K562 (cell line): ENCODE data around the gene TTC9B. TPM values are rescaled to one million over a fixed set of nuclear protein-coding genes. Genes with fewer than 3 reads are reported as not detected.

Experiments
- ATAC-seq: fragments of 200-7000 bp; cut with Tn5 transposase; 3 replicates; pipeline ENCODE4 v1.9.1; 2020; ENCODE audit warnings: moderate library complexity
- BruUV-seq: library from RNA; stranded (reverse); fragments of 400-500 nt; replicated peaks from 2 replicates; lab custom pipeline; 2021; lab: Mats Ljungman, UMichigan
- CTCF ChIA-PET: fragments of 300-600 bp; formaldehyde crosslinking; extraction: SDS; loops from one replicate; lab custom pipeline; 2021; ENCODE audit warnings: low intra/inter-chr PET ratio; lab: Yijun Ruan, JAX
- POLR2A ChIA-PET: fragments of 300-600, 350-650 bp; sonication (Branson Sonifier 250); formaldehyde crosslinking; extraction: SDS; loops from one replicate; lab custom pipeline; 2021; ENCODE audit warnings: antibody characterized with exemption, inconsistent platforms; lab: Yijun Ruan, JAX
- DNase-seq, 4 experiments: peaks; one replicate each; pipeline versions ENCODE4 v3.0.0 to v3.0.0-alpha.2; 2011 to 2018; ENCODE audit warnings: low spot score in 3 of 4, mixed read lengths in 3 of 4; ENCODE audit errors: extremely low read depth in 1 of 4
- FAIRE-seq: peaks from 2 replicates; lab custom pipeline; 2011; peaks lifted over from hg19 to GRCh38; lab: Jason Lieb, UNC
- H2AFZ ChIP-seq: 2 replicates; pipeline ENCODE4 v1.6.0; 2011; ENCODE audit warnings: low read depth, low read length, control low read depth, inconsistent platforms
- H3K27ac ChIP-seq: fragments of 200-600 bp; 3 replicates; pipeline ENCODE4 v1.8.0; 2011; ENCODE audit warnings: low read depth, mild to moderate bottlenecking, control low read depth, inconsistent platforms, low read length, moderate library complexity, mixed read lengths; ENCODE audit errors: extremely low read depth
- H3K27me3 ChIP-seq, 2 experiments: fragments of 300-600 bp in 1 of 2; 2 replicates in 1 of 2; 3 replicates in 1 of 2; pipeline versions ENCODE4 v1.6.0 to v1.8.0; 2011; ENCODE audit warnings: inconsistent platforms in 2 of 2, low read length in 2 of 2, mild to moderate bottlenecking in 1 of 2, mixed read lengths in 1 of 2, moderate library complexity in 1 of 2; ENCODE audit not compliant: control insufficient read depth in 2 of 2, insufficient read depth in 2 of 2
- H3K36me3 ChIP-seq: fragments of 300-600 bp; 3 replicates; pipeline ENCODE4 v1.8.0; 2011; ENCODE audit warnings: mild to moderate bottlenecking, low read length, inconsistent platforms; ENCODE audit not compliant: control insufficient read depth, insufficient read depth
- H3K4me1 ChIP-seq, 2 experiments: fragments of 200-600 bp in 1 of 2; replicated peaks in 1 of 2; 2 replicates in 1 of 2; 3 replicates in 1 of 2; pipeline versions ENCODE4 v1.5.1 to v1.8.0; 2011; ENCODE audit warnings: inconsistent platforms in 2 of 2, low read length in 2 of 2, mild to moderate bottlenecking in 1 of 2, mixed read lengths in 1 of 2, moderate library complexity in 1 of 2; ENCODE audit not compliant: control insufficient read depth in 2 of 2, insufficient read depth in 2 of 2
- H3K4me2 ChIP-seq: 2 replicates; pipeline ENCODE4 v1.6.1; 2011; ENCODE audit warnings: low read length, control low read depth, inconsistent platforms, mixed read lengths; ENCODE audit not compliant: insufficient read depth
- H3K4me3 ChIP-seq: fragments of 200-600 bp; sonication (generic), shearing (Covaris generic); 2 replicates; pipeline ENCODE4 v1.5.1; 2016; ENCODE audit warnings: control low read depth, inconsistent platforms
- H3K79me2 ChIP-seq: fragments of 200-600 bp; 3 replicates; pipeline ENCODE4 v1.8.0; 2011; ENCODE audit warnings: low read length, inconsistent platforms; ENCODE audit not compliant: control insufficient read depth, insufficient read depth
- H3K9ac ChIP-seq, 2 experiments: 2 replicates each; pipeline versions ENCODE4 v1.6.0 to v1.6.1; 2011; ENCODE audit warnings: low read depth in 2 of 2, low read length in 2 of 2, control low read depth in 1 of 2, inconsistent platforms in 1 of 2, mild to moderate bottlenecking in 1 of 2, mixed read lengths in 1 of 2; ENCODE audit not compliant: insufficient read depth in 1 of 2
- H3K9me1 ChIP-seq: one replicate; pipeline ENCODE4 v1.6.0; 2011; ENCODE audit warnings: inconsistent platforms, mild to moderate bottlenecking, low read length, moderate library complexity; ENCODE audit not compliant: control insufficient read depth, insufficient read depth
- H3K9me3 ChIP-seq: replicated peaks from 2 replicates; pipeline ENCODE4 v1.5.1; 2011; ENCODE audit warnings: low read depth, low read length, inconsistent platforms; ENCODE audit not compliant: control insufficient read depth, insufficient read depth
- H4K20me1 ChIP-seq: replicated peaks from 2 replicates; pipeline ENCODE4 v1.6.1; 2011; ENCODE audit warnings: low read length, inconsistent platforms, mixed read lengths; ENCODE audit not compliant: control insufficient read depth, insufficient read depth
- CGGBP1 ChIP-seq: fragments of 250-450 bp; sonication (Bioruptor Pico); IDR thresholded peaks from 2 replicates; pipeline ENCODE4 v1.9.0; 2021; ENCODE audit warnings: mild to moderate bottlenecking
- FOXM1 ChIP-seq, 2 experiments: fragments of 450-650 bp in 1 of 2; sonication (generic) in 1 of 2; formaldehyde crosslinking in 1 of 2; IDR thresholded peaks; 2 replicates each; pipeline versions ENCODE4 v1.6.1 to v1.9.0; 2017 to 2022; ENCODE audit warnings: low read depth in 2 of 2, mild to moderate bottlenecking in 2 of 2, missing genetic modification reagents in 1 of 2, moderate library complexity in 1 of 2
- MTA2 ChIP-seq: fragments of 450-650 bp; IDR thresholded peaks from 2 replicates; pipeline ENCODE4 v1.6.1; 2016; ENCODE audit warnings: low read depth
- NONO ChIP-seq, 2 experiments: fragments of 200-400 bp in 1 of 2; fragments of 450-650 bp in 1 of 2; formaldehyde crosslinking in 1 of 2; IDR thresholded peaks; 2 replicates each; pipeline ENCODE4 v1.6.1; 2017; ENCODE audit warnings: low read depth in 2 of 2, mild to moderate bottlenecking in 2 of 2, moderate library complexity in 2 of 2, low read length in 1 of 2
- NR2C2 ChIP-seq, 2 experiments: fragments of 200-800 bp in 1 of 2; sonication (Bioruptor generic) in 1 of 2; sonication (generic) in 1 of 2; formaldehyde crosslinking in 1 of 2; IDR thresholded peaks; 2 replicates each; pipeline versions ENCODE4 v1.6.1 to v1.8.0; 2016 to 2022; ENCODE audit warnings: mild to moderate bottlenecking in 1 of 2, missing compliant biosample characterization in 1 of 2, missing genetic modification characterization in 1 of 2, missing genetic modification reagents in 1 of 2
- POLR2G ChIP-seq: fragments of 200-400 bp; formaldehyde crosslinking; IDR thresholded peaks from 2 replicates; pipeline ENCODE4 v1.6.1; 2017; ENCODE audit warnings: low read depth, mild to moderate bottlenecking, antibody characterized with exemption, low read length, moderate library complexity
- RBM25 ChIP-seq: fragments of 200-400 bp; formaldehyde crosslinking; IDR thresholded peaks from 2 replicates; pipeline ENCODE4 v1.6.1; 2018; ENCODE audit warnings: low read length, low read depth, moderate library complexity; ENCODE audit not compliant: severe bottlenecking
- SRSF9 ChIP-seq: fragments of 200-400 bp; formaldehyde crosslinking; IDR thresholded peaks from 2 replicates; pipeline ENCODE4 v1.6.1; 2017; ENCODE audit warnings: low read depth, low read length, borderline replicate concordance
- ZBTB1 ChIP-seq: sonication (generic); formaldehyde crosslinking; IDR thresholded peaks from 2 replicates; pipeline ENCODE4 v1.8.1; 2023; ENCODE audit warnings: missing genetic modification reagents, low read depth, mild to moderate bottlenecking, borderline replicate concordance
- ZC3H11A ChIP-seq: IDR thresholded peaks from 2 replicates; pipeline ENCODE4 v1.6.1; 2012; ENCODE audit warnings: low read depth, low read length, improper control_type of control experiment
- WGBS: fragments of 100-300 bp; shearing (Covaris generic); methylation state at CpG from one replicate; pipeline ENCODE4 v1.1.6; 2016; ENCODE audit warnings: low coverage, mixed read lengths; ENCODE audit not compliant: insufficient coverage; ENCODE audit errors: missing lambda C conversion rate; 5-methylcytosine and 5-hydroxymethylcytosine counted together
- in situ Hi-C: fragments of 300-500 bp; cut with MboI; formaldehyde crosslinking; loops from 4 replicates; pipeline ENCODE4 v1.15.0; 2018; ENCODE audit warnings: inconsistent platforms, mixed read lengths
- intact Hi-C: fragments of 100-400 bp; cut with micrococcal nuclease; formaldehyde crosslinking; loops from 2 replicates; pipeline ENCODE4 v1.14.2; 2022
- polyA plus RNA-seq, 8 experiments: library from polyadenylated mRNA; depleted of rRNA in 4 of 8; stranded (reverse) in 5 of 8; unstranded in 3 of 8; fragments of >200 nt; fragmentation: Nextera tagmentation in 2 of 8; fragmentation: Illumina TruSeq in 1 of 8; extraction: Ambion mirVana in 2 of 8; extraction: Trizol in 1 of 8; gene quantifications; 2 replicates each; pipeline versions ENCODE4 v1.2.1 to v1.2.3, GENCODE V29; 2011 to 2014; ENCODE audit warnings: inconsistent platforms in 1 of 8, missing spikeins in 1 of 8
- total RNA-seq, 7 experiments: library from RNA; depleted of rRNA in 6 of 7; stranded (reverse); fragments of >200 nt in 6 of 7; fragmentation: Illumina TruSeq in 2 of 7; extraction: Trizol in 2 of 7; gene quantifications; 2 replicates each; pipeline versions ENCODE4 v1.2.1 to v1.2.3, GENCODE V29; 2011 to 2021; ENCODE audit warnings: low replicate concordance in 1 of 7
- TF ChIP-seq, protein P1 (sequence below): fragments of 450-650 bp; formaldehyde crosslinking; IDR thresholded peaks from 2 replicates; pipeline ENCODE4 v1.4.0; 2022; ENCODE audit warnings: missing genetic modification characterization
- TF ChIP-seq, protein P2 (sequence below): IDR thresholded peaks from 2 replicates; pipeline ENCODE4 v1.6.1; 2014; ENCODE audit warnings: antibody characterized with exemption

Gene TTC9B
- total and polyA plus RNA-seq, 9 of the 15 experiments (the other 6 are each of a cell fraction or from before 2014, with no cell fraction given): 0.06 to 0.14 TPM; not detected in 7

DNA sequence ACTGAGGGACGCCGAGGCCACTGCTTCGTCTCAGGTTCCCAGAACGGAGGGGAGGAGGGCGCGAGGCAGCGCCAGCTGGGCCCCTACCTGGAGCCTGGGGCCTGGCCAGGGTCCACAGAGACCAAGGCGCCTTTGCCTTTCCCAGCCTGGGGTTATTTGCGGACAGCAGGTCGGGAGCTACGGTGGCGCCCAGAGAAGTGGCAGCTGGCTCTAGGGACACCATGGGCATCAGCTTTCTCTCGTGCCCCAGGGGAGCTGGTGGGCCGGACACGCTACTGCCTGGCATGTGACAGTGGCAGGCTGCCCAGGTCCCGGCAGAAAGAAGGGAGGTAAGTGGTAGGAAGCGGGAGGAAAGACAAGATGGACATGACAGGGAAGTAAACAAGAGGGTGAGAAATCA is 47.9 kb upstream of the TTC9B start:
- no TSS peak for BruUV-seq
- Histone ChIP-seq H3K27ac (no peak overlapping the region), H3K4me1 (peaks cover 32 to 68% of the 10 kb centered on the region in 2 experiments; a peak in 4 of 5 replicates), H3K27me3 (no peaks in the 10 kb centered on the region), H3K9me3 (no peaks in the 10 kb centered on the region), H3K4me2 (no peak overlapping the region), H2AFZ (no peak overlapping the region), H3K36me3 (peaks cover 79% of the 10 kb centered on the region), H3K9me1 (no peaks in the 10 kb centered on the region), H4K20me1 (peaks cover 16% of the 10 kb centered on the region; the same call in 1 of the 2 replicates), H3K9ac (peak overlapping the region in 1 of 2 experiments; percentile 81; a peak in 2 of 4 replicates), H3K79me2 (peaks cover 87% of the 10 kb centered on the region), H3K4me3 (no peak overlapping the region)
- in situ Hi-C loops (no loop called here), intact Hi-C loops (no loop called here)
- DNase-seq (no peak), ATAC-seq (no peak), FAIRE-seq (no peak)
- ChIA-PET POLR2A (interaction anchor here (1.2 kb wide), 1 partner anchor 13 kb away, joined by 3 read pairs; no protein-coding TSS in a partner anchor), CTCF (no interaction called here)
- no peak for TF ChIP-seq NR2C2 (CRISPR knock-in tag; IDR thresholded peaks at IDR 0.05)
- TF ChIP-seq NR2C2 (tag; IDR thresholded peaks at IDR 0.05): no peak
- TF ChIP-seq NONO (IDR thresholded peaks at IDR 0.05; ENCODE audit: low read depth in 2 of 2, low read length in 1 of 2): no peak
- TF ChIP-seq SRSF9: no peak
- peak; percentile 35; the same call in 1 of the 2 replicates for TF ChIP-seq POLR2G
- WGBS: 99% methylated on average over 13 of the region's 17 CpGs

GRCh38 chr19:40265763-40266099 is 47.5 kb upstream of the TTC9B start:
- ATAC-seq: no peak
- TF ChIP-seq, protein P1, sequence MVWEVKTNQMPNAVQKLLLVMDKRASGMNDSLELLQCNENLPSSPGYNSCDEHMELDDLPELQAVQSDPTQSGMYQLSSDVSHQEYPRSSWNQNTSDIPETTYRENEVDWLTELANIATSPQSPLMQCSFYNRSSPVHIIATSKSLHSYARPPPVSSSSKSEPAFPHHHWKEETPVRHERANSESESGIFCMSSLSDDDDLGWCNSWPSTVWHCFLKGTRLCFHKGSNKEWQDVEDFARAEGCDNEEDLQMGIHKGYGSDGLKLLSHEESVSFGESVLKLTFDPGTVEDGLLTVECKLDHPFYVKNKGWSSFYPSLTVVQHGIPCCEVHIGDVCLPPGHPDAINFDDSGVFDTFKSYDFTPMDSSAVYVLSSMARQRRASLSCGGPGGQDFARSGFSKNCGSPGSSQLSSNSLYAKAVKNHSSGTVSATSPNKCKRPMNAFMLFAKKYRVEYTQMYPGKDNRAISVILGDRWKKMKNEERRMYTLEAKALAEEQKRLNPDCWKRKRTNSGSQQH: no peak
- TF ChIP-seq ZC3H11A: no peak
- no peak for TF ChIP-seq MTA2
- no peak for TF ChIP-seq CGGBP1 (CRISPR knock-in tag)
- TF ChIP-seq, protein P2, sequence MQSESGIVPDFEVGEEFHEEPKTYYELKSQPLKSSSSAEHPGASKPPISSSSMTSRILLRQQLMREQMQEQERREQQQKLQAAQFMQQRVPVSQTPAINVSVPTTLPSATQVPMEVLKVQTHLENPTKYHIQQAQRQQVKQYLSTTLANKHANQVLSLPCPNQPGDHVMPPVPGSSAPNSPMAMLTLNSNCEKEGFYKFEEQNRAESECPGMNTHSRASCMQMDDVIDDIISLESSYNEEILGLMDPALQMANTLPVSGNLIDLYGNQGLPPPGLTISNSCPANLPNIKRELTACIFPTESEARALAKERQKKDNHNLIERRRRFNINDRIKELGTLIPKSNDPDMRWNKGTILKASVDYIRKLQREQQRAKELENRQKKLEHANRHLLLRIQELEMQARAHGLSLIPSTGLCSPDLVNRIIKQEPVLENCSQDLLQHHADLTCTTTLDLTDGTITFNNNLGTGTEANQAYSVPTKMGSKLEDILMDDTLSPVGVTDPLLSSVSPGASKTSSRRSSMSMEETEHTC: no peak
- TF ChIP-seq FOXM1 (IDR thresholded peaks at IDR 0.05; ENCODE audit: low read depth): no peak
- no peak for TF ChIP-seq FOXM1 (CRISPR knock-in tag; IDR thresholded peaks at IDR 0.05; ENCODE audit: low read depth)
- TF ChIP-seq RBM25: no peak
- TF ChIP-seq ZBTB1 (CRISPR knock-in tag): no peak
- TF ChIP-seq, all 486 proteins: peak for 0
- DNase-seq (no peak), FAIRE-seq (no peak)
- Histone ChIP-seq H4K20me1 (peaks cover 16% of the 10 kb centered on the region; the same call in 1 of the 2 replicates), H3K27ac (no peak overlapping the region), H3K79me2 (peaks cover 86% of the 10 kb centered on the region), H3K4me2 (no peak overlapping the region), H3K9me1 (no peaks in the 10 kb centered on the region), H3K4me1 (peaks cover 32 to 67% of the 10 kb centered on the region in 2 experiments; a peak in 4 of 5 replicates), H3K36me3 (peaks cover 79% of the 10 kb centered on the region), H3K27me3 (no peaks in the 10 kb centered on the region), H3K9me3 (no peaks in the 10 kb centered on the region), H2AFZ (no peak overlapping the region), H3K4me3 (no peak overlapping the region), H3K9ac (peak overlapping the region in 1 of 2 experiments; percentile 81; a peak in 2 of 4 replicates)
- BruUV-seq: no TSS peak
- WGBS: 80% methylated on average over 4 of the region's 6 CpGs
- CTCF ChIA-PET: no interaction called here
- POLR2A ChIA-PET: no interaction called here
- intact Hi-C loops (no loop called here), in situ Hi-C loops (no loop called here)
